Measurements from ENCODE around the gene PEX14. TPM values are rescaled to one million over a fixed set of nuclear protein-coding genes. Genes with fewer than 3 reads are reported as not detected.

The PEX14 gene
- total and polyA plus RNA-seq, 2 experiments from 2014 or later: 17.6 to 19.6 TPM

DNA sequence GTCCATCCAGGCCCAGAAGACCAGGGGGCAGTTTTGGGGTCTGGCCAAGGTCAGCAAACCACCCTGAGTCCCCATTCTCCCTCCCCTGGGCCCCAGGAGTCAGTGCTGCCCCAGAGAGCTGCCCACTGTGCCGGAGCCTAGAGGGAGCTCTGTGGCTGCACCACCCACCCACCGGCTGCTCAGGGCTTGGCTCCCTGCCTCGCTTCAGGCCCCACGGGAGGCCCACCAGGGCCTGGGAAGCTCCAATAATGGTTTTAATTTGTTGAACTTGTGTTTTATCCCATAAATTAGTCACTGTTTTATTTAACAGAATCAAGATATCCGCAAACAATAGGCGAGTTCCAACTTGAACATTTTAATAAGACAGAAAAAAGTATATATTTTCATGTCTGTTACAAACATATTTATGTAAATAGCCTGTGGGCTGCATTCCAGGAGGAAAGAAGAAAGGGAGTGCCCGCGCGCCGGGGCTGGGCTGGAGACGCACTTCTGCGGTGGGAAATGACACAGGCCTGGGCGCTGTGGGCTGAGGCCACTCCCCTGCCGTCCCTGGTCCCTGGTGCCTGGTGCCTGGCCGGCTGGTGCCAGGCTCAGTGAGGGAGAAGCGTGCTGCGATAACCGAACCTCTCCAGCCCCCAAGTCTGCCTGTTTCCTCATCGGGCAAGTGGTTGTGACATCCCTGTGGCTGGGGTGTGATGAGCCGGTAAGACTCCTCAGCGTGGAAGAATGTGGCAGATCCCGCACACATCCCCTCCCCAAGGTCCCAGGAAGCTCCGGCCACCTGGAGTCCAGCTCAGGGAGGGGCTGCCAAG is 160.5 kb downstream of the PEX14 start:
- Mint-ChIP-seq H3K27ac (no peak overlapping the region), H3K27me3 (ENCODE audit: insufficient read depth, low read depth, poor library complexity) (peaks cover 14% of the 10 kb centered on the region), H3K36me3 (ENCODE audit: low read depth) (no peaks in the 10 kb centered on the region), H3K4me3 (no peak overlapping the region), H3K4me1 (peaks cover 33% of the 10 kb centered on the region), H3K9me3 (no peaks in the 10 kb centered on the region)
- Histone ChIP-seq H2AFZ (no peak overlapping the region), H3K27ac (ENCODE audit: low read depth) (no peak overlapping the region), H3K27me3 (ENCODE audit: insufficient read depth) (peaks cover 30% of the 10 kb centered on the region), H4K20me1 (replicated peaks; ENCODE audit: insufficient read depth) (no peaks in the 10 kb centered on the region), H3K4me2 (no peak overlapping the region), H3K79me2 (replicated peaks; ENCODE audit: insufficient read depth) (no peaks in the 10 kb centered on the region), H3K4me1 (ENCODE audit: insufficient read depth) (peaks cover 29% of the 10 kb centered on the region), H3K36me3 (ENCODE audit: insufficient read depth) (no peaks in the 10 kb centered on the region), H3K9me2 (ENCODE audit: insufficient read depth) (no peaks in the 10 kb centered on the region), H3F3A (replicated peaks; ENCODE audit: low read depth) (peaks cover 13% of the 10 kb centered on the region), H3K4me3 (no peak overlapping the region)
- ATAC-seq: peak; percentile 2; the same call in 1 of the 3 replicates
- DNase-seq (ENCODE audit: low spot score): no peak
- TF ChIP-seq, protein P1, sequence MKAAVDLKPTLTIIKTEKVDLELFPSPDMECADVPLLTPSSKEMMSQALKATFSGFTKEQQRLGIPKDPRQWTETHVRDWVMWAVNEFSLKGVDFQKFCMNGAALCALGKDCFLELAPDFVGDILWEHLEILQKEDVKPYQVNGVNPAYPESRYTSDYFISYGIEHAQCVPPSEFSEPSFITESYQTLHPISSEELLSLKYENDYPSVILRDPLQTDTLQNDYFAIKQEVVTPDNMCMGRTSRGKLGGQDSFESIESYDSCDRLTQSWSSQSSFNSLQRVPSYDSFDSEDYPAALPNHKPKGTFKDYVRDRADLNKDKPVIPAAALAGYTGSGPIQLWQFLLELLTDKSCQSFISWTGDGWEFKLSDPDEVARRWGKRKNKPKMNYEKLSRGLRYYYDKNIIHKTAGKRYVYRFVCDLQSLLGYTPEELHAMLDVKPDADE (IDR thresholded peaks at IDR 0.05): no peak
- TF ChIP-seq, protein P2, sequence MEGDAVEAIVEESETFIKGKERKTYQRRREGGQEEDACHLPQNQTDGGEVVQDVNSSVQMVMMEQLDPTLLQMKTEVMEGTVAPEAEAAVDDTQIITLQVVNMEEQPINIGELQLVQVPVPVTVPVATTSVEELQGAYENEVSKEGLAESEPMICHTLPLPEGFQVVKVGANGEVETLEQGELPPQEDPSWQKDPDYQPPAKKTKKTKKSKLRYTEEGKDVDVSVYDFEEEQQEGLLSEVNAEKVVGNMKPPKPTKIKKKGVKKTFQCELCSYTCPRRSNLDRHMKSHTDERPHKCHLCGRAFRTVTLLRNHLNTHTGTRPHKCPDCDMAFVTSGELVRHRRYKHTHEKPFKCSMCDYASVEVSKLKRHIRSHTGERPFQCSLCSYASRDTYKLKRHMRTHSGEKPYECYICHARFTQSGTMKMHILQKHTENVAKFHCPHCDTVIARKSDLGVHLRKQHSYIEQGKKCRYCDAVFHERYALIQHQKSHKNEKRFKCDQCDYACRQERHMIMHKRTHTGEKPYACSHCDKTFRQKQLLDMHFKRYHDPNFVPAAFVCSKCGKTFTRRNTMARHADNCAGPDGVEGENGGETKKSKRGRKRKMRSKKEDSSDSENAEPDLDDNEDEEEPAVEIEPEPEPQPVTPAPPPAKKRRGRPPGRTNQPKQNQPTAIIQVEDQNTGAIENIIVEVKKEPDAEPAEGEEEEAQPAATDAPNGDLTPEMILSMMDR (conservative IDR thresholded peaks at IDR 0.05; ENCODE audit: low read depth in 2 of 2): 0 out of 4 replicates have a peak, but pooled peaks of 1 of the 2 experiments have one; percentile 5
- TF ChIP-seq POLR2AphosphoS5 (IDR thresholded peaks at IDR 0.05; ENCODE audit: low read depth) (no peak), NANOG (IDR thresholded peaks at IDR 0.05; ENCODE audit: borderline replicate concordance) (no peak)

DNA sequence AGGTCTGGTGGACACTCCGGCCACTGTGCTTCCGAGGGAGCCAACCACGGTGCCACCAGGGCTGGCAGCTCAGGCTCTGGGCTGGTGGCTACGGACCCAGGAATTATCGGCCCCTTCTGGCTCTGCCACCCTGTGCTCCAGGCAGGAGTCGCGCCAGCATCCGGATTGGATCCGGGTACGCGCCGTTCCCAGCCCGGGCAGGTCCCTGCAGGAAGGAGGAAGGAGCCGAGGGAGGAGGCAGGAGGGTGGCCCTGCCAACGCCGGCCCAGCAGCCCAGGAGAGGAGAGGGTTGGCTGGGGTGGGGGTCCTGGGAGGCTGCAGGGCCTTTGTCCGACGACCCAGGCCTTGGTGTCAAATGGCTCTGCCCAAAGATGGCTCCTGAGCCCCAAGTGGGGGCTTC is 161.2 kb downstream of the PEX14 start:
- H3K4me3 ChIP-seq: no peak overlapping the region
- Mint-ChIP-seq H3K9me3 (no peaks in the 10 kb centered on the region), H3K36me3 (ENCODE audit: low read depth) (no peaks in the 10 kb centered on the region), H3K27ac (no peak overlapping the region), H3K27me3 (ENCODE audit: insufficient read depth, low read depth, poor library complexity) (peaks cover 16% of the 10 kb centered on the region), H3K4me3 (no peak overlapping the region), H3K4me1 (peaks cover 27% of the 10 kb centered on the region)
- H3K36me3 ChIP-seq (ENCODE audit: insufficient read depth): no peaks in the 10 kb centered on the region
- no peak overlapping the region for H3K4me2 ChIP-seq
- peaks cover 33% of the 10 kb centered on the region for H3K27me3 ChIP-seq (ENCODE audit: insufficient read depth)
- no peaks in the 10 kb centered on the region for H3K9me2 ChIP-seq (ENCODE audit: insufficient read depth)
- no peaks in the 10 kb centered on the region for H4K20me1 ChIP-seq (replicated peaks; ENCODE audit: insufficient read depth)
- no peak overlapping the region for H3K27ac ChIP-seq (ENCODE audit: low read depth)
- no peak overlapping the region for H2AFZ ChIP-seq
- ATAC-seq: no peak
- no peak for TF ChIP-seq JUNB (IDR thresholded peaks at IDR 0.05; ENCODE audit: unreplicated experiment)
- TF ChIP-seq ZNF331 (CRISPR knock-in tag; IDR thresholded peaks at IDR 0.05; ENCODE audit: low read depth): no peak
- TF ChIP-seq, protein P3, sequence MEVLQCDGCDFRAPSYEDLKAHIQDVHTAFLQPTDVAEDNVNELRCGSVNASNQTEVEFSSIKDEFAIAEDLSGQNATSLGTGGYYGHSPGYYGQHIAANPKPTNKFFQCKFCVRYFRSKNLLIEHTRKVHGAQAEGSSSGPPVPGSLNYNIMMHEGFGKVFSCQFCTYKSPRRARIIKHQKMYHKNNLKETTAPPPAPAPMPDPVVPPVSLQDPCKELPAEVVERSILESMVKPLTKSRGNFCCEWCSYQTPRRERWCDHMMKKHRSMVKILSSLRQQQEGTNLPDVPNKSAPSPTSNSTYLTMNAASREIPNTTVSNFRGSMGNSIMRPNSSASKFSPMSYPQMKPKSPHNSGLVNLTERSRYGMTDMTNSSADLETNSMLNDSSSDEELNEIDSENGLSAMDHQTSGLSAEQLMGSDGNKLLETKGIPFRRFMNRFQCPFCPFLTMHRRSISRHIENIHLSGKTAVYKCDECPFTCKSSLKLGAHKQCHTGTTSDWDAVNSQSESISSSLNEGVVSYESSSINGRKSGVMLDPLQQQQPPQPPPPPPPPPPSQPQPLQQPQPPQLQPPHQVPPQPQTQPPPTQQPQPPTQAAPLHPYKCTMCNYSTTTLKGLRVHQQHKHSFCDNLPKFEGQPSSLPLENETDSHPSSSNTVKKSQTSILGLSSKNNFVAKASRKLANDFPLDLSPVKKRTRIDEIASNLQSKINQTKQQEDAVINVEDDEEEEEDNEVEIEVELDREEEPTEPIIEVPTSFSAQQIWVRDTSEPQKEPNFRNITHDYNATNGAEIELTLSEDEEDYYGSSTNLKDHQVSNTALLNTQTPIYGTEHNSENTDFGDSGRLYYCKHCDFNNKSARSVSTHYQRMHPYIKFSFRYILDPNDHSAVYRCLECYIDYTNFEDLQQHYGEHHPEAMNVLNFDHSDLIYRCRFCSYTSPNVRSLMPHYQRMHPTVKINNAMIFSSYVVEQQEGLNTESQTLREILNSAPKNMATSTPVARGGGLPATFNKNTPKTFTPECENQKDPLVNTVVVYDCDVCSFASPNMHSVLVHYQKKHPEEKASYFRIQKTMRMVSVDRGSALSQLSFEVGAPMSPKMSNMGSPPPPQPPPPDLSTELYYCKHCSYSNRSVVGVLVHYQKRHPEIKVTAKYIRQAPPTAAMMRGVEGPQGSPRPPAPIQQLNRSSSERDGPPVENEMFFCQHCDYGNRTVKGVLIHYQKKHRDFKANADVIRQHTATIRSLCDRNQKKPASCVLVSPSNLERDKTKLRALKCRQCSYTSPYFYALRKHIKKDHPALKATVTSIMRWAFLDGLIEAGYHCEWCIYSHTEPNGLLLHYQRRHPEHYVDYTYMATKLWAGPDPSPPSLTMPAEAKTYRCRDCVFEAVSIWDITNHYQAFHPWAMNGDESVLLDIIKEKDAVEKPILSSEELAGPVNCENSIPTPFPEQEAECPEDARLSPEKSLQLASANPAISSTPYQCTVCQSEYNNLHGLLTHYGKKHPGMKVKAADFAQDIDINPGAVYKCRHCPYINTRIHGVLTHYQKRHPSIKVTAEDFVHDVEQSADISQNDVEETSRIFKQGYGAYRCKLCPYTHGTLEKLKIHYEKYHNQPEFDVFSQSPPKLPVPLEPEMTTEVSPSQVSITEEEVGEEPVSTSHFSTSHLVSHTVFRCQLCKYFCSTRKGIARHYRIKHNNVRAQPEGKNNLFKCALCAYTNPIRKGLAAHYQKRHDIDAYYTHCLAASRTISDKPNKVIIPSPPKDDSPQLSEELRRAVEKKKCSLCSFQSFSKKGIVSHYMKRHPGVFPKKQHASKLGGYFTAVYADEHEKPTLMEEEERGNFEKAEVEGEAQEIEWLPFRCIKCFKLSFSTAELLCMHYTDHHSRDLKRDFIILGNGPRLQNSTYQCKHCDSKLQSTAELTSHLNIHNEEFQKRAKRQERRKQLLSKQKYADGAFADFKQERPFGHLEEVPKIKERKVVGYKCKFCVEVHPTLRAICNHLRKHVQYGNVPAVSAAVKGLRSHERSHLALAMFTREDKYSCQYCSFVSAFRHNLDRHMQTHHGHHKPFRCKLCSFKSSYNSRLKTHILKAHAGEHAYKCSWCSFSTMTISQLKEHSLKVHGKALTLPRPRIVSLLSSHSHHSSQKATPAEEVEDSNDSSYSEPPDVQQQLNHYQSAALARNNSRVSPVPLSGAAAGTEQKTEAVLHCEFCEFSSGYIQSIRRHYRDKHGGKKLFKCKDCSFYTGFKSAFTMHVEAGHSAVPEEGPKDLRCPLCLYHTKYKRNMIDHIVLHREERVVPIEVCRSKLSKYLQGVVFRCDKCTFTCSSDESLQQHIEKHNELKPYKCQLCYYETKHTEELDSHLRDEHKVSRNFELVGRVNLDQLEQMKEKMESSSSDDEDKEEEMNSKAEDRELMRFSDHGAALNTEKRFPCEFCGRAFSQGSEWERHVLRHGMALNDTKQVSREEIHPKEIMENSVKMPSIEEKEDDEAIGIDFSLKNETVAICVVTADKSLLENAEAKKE (CRISPR knock-in tag; IDR thresholded peaks at IDR 0.05): no peak
- TF ChIP-seq POLR2AphosphoS5 (IDR thresholded peaks at IDR 0.05; ENCODE audit: low read depth): no peak
- no peak for TF ChIP-seq EZH2phosphoT487 (IDR thresholded peaks at IDR 0.05; ENCODE audit: unreplicated experiment)
- TF ChIP-seq STAT1 (IDR thresholded peaks at IDR 0.05; ENCODE audit: unreplicated experiment): no peak
- no peak for TF ChIP-seq NANOG (IDR thresholded peaks at IDR 0.05; ENCODE audit: borderline replicate concordance)
- TF ChIP-seq CREB1 (CRISPR knock-in tag; IDR thresholded peaks at IDR 0.05; ENCODE audit: low read depth): no peak
- no peak for TF ChIP-seq ZNF114 (CRISPR knock-in tag; IDR thresholded peaks at IDR 0.05)
- no peak for DNase-seq (ENCODE audit: low spot score)
- H3K4me1 ChIP-seq (ENCODE audit: insufficient read depth): peaks cover 29% of the 10 kb centered on the region
- peaks cover 14% of the 10 kb centered on the region for H3F3A ChIP-seq (replicated peaks; ENCODE audit: low read depth)
- H3K79me2 ChIP-seq (replicated peaks; ENCODE audit: insufficient read depth): no peaks in the 10 kb centered on the region

All from GM23338 (cell line).